Limb (tissue), 2 donors: Measurements from ENCODE around the gene PPP1R16B.
A peak's percentile ranks its signal among the peaks of the same experiment; 100 is the strongest.

ENCODE experiments used
- DNase-seq, 2 donors: peaks; one replicate each; pipeline ENCODE4 v3.0.0-alpha.2; 2016; ENCODE audit errors: extremely low spot score in 2 of 2

Gene PPP1R16B

DNA sequence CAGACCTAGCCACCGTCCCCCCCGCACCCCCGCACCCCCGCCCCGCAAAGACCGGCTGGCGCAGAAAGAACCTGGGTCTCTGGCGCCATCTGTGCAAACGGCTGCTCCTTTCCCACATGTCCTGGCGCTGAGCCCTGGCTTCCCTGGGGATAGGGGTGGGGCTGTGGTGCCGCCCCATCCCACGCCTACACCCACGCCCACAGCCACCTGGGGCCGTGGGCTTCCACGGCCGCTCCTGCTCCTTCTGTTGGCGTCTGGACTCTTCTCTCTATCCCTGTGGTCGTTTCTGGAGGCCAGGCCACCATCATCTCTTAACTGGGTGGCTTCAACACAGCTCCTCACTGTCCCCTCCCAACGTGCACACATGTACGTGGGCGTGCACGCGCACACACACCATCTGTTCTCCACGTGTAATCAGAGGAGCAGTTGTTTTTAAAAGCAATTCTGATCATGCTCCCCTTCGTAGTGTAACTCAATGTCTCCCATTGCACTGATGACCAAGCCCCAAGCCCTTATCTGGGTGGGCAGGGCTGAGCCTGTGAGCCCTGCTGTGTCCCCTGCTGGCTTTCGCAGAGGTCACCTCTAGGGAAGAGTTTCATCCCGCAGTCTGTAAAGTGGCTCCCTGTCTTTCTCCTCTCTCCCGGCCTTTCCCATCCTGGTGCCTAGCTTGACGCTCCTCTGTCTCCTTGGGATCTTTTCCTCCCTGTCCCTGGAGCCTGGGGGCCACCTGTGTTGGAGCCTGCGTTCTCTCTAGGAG, 88.8 kb downstream of the PPP1R16B start:
- DNase-seq = no peak

- DNase-seq = no peak
Measured at GRCh38 chr20:38895098-38895949, 89.8 kb downstream of the PPP1R16B start.

- no peak for DNase-seq
Measured at GRCh38 chr20:38896009-38896594, 90.6 kb downstream of the PPP1R16B start.

GRCh38 chr20:38897267-38897666, 91.8 kb downstream of the PPP1R16B start:
- DNase-seq = no peak

- no peak for DNase-seq
Measured at GRCh38 chr20:38900606-38901005, 95.1 kb downstream of the PPP1R16B start.

DNA sequence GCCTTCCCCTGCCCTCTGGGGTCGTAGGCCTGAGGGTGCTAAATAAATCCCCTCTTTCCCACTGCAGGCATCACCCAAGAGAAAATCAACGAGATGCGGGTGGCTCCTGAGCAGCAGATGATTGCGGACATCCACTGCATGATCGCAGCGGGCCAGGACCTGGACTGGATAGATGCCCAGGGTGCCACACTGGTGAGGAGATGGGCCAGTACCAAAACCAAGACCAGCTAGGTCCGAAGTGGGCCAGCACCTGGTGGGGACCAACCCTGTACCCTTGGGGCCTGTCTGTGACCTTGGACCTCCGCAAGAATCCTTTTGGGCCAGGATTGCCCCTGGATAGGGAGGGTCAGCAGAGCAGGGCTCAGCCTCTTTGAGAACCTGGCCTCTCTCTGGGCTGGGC, 97.1 kb downstream of the PPP1R16B start:
- DNase-seq = no peak

GRCh38 chr20:38903335-38903734, 97.8 kb downstream of the PPP1R16B start:
- no peak for DNase-seq

- DNase-seq = no peak
Measured at GRCh38 chr20:38905375-38905774, 99.9 kb downstream of the PPP1R16B start.

DNA sequence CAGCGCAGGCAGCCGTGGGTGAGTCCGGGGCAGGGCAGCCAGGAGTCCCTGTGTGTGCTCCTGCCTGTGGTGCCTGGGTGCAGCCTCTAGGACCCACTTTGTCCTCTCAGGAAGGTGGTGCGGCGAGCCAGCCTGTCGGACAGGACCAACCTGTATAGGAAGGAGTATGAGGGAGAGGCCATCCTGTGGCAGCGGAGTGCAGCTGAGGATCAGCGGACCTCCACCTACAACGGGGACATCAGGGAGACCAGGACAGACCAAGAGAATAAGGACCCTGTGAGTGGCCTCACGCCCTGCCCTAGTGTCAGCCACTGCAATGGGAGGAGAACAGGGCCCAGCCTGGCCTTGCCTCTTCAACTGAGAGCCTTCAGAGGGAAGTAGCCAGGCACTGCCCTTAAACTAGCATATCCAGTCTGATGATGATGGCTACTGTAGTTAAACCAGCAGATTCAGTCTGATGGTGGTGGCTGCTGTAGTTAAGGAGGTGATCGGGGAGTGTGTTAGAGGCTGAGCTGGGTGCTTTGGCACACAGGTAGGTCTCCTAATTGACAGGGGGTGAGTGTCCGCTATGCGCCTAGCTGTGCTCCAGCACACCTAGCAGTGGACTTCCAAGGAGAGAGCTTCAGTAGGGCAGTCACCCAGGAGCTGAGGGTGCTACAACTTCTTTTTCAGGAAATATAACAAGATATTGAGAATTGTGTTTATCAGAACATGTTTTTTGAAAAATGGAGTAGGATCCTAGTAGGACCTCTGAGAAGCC, 102.6 kb downstream of the PPP1R16B start:
- no peak for DNase-seq

- no peak for DNase-seq
Measured at GRCh38 chr20:38915355-38915754, 109.9 kb downstream of the PPP1R16B start.

- no peak for DNase-seq
Measured at GRCh38 chr20:38917657-38918056, 112.2 kb downstream of the PPP1R16B start.

DNA sequence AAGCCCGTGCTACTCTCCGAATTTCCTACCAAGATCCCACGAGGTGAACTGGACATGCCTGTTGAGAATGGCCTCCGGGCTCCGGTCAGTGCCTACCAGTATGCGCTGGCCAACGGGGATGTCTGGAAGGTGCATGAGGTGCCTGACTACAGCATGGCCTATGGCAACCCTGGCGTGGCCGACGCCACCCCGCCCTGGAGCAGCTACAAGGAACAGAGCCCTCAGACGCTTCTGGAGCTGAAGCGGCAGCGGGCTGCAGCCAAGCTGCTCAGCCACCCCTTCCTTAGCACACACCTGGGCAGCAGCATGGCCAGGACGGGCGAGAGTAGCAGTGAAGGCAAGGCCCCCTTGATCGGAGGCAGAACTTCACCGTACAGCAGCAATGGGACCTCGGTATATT, 112.7 kb downstream of the PPP1R16B start:
- DNase-seq = no peak

DNA sequence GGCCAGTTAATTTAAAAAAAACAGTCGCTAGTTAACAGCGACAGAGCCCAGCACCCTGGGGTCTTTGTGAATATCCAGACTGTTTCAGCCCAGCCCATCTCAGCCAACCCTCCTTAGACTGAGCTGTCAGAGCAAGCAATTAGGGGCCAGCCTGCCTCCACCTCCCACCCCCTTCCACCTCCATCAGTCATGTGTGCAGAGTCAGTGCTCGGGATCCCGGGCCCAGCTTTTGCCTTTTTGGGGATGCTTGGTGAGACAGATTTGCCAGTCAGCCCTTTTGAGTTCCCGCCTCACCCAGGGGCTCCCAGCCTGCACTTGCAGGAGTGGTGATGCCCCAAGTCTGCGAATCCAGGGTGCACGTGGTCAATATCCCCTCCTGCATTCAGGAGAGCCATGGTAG, 114.2 kb downstream of the PPP1R16B start:
- no peak for DNase-seq

GRCh38 chr20:38920411-38920810, 114.9 kb downstream of the PPP1R16B start:
- no peak for DNase-seq

DNA sequence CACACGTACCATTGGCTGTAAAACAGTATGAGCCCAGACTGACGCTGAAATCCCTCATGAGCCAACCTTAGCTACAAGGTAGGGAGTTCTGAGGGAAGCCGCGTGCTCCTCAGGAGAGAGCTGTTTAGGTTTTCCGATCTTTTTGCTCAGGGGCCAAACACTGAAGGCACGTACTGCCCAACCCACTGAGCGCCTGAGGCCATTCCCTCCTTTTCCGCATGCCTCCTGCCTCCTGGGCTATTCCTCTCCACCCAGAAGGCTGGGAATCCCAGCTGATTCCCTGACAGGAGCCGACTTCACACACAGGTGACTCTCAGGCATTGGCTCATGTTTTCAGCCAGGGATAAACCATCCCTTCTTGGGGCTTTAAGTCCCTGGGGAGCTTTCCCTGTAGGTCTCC, 115.4 kb downstream of the PPP1R16B start:
- no peak for DNase-seq

- DNase-seq = no peak
Measured at GRCh38 chr20:38924718-38925117, 119.2 kb downstream of the PPP1R16B start.

DNA sequence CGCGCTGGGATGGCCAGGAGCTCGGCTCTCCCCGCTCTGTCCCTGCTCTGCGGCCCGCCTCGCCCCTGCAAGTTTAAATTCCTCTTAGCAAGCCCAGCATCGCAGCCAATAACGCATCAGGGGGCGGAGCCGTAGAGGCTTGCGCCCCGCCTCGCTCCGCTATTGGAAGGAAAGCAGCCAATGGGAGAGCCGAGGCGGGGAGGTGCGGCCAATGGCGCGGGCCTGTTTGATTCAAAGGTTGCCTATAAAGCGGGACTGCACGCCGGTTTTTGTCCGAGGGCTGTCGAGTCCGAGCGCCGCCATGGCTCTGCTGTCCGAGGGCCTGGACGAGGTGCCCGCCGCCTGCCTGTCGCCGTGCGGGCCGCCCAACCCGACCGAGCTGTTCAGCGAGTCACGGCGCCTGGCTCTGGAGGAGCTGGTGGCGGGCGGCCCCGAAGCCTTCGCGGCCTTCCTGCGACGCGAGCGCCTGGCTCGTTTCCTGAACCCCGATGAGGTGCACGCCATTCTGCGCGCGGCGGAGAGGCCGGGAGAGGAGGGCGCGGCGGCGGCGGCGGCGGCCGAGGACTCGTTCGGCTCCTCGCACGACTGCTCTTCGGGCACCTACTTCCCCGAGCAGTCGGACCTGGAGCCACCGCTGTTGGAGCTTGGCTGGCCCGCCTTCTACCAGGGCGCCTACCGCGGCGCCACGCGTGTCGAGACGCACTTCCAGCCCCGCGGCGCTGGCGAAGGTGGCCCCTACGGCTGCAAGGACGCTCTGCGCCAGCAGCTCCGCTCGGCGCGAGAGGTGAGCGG, 120.8 kb downstream of the PPP1R16B start, which contains the start of gene FAM83D:
Gene FAM83D, plus strand, starts transcription at position 276 of the 792 bp plus-strand sequence. Its CDS starts 26 bp downstream, at position 302.
- peak; percentile 96 for DNase-seq

DNA sequence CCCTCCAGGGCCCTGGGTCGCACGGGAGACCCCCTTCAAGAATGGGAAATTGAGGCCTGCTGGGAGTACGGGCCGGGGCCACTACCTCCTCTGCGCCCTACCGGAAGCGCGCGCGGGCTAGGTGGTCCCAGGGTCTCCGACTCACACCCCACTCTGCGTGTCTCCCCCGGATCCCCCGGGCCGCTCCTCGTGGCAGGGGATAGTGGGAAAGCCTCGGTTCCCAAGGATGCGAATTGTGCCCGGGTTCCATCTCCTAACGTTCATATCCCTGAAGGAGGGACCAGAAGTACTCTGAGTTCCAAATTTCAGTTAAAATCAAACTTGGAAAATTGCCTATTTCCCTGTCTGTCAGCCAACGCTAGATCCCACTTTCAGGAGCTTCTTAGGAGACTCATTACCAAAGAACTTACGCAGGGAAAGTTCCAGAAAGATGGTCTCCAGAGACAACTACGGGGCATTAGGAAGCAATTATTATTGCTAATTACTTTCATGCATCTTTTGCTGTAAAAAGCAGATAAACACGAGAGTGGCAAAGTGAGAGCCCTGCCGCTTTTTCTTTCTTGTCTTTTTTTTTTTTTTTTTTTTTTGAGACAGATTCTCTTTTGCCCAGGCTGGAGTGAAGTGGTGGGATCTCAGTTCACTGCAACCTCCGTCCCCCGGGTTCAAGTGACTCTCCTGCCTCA, 121.6 kb downstream of the PPP1R16B start:
- DNase-seq = no peak

GRCh38 chr20:38927902-38928578, 122.5 kb downstream of the PPP1R16B start:
- no peak for DNase-seq

- no peak for DNase-seq
Measured at GRCh38 chr20:38930242-38930569, 124.7 kb downstream of the PPP1R16B start.
